Chondrocyte (in vitro differentiated cells): ENCODE measurements around the gene HBZ. TPM values are rescaled to one million over a fixed set of nuclear protein-coding genes. Genes with fewer than 3 reads are reported as not detected.
"Not testable (repeated sequence)": the region's sequence is repeated elsewhere in the genome, so short reads cannot be mapped to it uniquely, and the experiment has no call there.

Source experiments
- DNase-seq: peaks from one replicate; pipeline ENCODE4 v3.0.0; 2021; ENCODE audit warnings: mixed read lengths, low spot score
- H3K27ac Mint-ChIP-seq: one replicate; pipeline ENCODE4 v1.8.0; 2021; ENCODE audit warnings: mild to moderate bottlenecking, moderate library complexity, mixed read lengths; ENCODE audit not compliant: unreplicated experiment
- H3K27me3 Mint-ChIP-seq: 2 replicates; pipeline ENCODE4 v1.8.0; 2021; ENCODE audit warnings: low read depth, mixed read lengths
- H3K36me3 Mint-ChIP-seq: 2 replicates; pipeline ENCODE4 v1.8.0; 2021; ENCODE audit warnings: low read depth, mixed read lengths
- H3K4me1 Mint-ChIP-seq: 2 replicates; pipeline ENCODE4 v1.8.0; 2021; ENCODE audit warnings: low read depth, mild to moderate bottlenecking, mixed read lengths
- H3K4me3 Mint-ChIP-seq: one replicate; pipeline ENCODE4 v1.8.0; 2021; ENCODE audit warnings: mild to moderate bottlenecking, moderate library complexity, mixed read lengths; ENCODE audit not compliant: unreplicated experiment
- H3K9me3 Mint-ChIP-seq: 2 replicates; pipeline ENCODE4 v1.8.0; 2021; ENCODE audit warnings: low read depth, mixed read lengths
- total RNA-seq: library from RNA; stranded (reverse); gene quantifications from 3 replicates; pipeline ENCODE4 v1.2.1, GENCODE V29; 2021
- TF ChIP-seq, protein P1 (sequence below): fragments of 200-600 bp; sonication (generic); IDR thresholded peaks from 2 replicates; pipeline ENCODE4 v1.5.0; 2021; ENCODE audit warnings: antibody characterized with exemption, mild to moderate bottlenecking, moderate library complexity

HBZ gene
- total RNA-seq, 1 donor from 2014 or later = not detected

DNA sequence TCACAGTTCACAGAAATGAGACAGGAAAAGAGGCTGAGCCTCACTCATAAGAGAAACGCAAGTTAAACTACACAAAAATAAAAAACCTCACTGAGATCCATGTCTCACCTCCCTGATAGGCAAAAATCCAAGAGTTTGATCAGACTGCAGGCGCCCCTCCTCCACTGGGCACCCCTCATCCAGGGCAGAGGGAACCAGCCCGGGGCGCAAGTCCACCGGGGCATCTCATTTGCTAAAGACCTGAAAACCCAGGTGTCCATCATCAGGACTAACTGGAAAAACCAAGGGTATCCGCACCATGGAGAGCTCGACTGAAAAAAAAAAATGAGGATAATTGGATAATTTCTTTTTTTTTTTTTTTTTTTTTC is 2.6 kb downstream of the HBZ start:
- Mint-ChIP-seq H3K4me1 (peaks cover 6% of the 10 kb centered on the region), H3K27me3 (peaks cover 21% of the 10 kb centered on the region), H3K9me3 (no peaks in the 10 kb centered on the region), H3K27ac (no peak overlapping the region), H3K36me3 (peaks cover 1% of the 10 kb centered on the region), H3K4me3 (peak overlapping the region; percentile 63)
- TF ChIP-seq, protein P1, sequence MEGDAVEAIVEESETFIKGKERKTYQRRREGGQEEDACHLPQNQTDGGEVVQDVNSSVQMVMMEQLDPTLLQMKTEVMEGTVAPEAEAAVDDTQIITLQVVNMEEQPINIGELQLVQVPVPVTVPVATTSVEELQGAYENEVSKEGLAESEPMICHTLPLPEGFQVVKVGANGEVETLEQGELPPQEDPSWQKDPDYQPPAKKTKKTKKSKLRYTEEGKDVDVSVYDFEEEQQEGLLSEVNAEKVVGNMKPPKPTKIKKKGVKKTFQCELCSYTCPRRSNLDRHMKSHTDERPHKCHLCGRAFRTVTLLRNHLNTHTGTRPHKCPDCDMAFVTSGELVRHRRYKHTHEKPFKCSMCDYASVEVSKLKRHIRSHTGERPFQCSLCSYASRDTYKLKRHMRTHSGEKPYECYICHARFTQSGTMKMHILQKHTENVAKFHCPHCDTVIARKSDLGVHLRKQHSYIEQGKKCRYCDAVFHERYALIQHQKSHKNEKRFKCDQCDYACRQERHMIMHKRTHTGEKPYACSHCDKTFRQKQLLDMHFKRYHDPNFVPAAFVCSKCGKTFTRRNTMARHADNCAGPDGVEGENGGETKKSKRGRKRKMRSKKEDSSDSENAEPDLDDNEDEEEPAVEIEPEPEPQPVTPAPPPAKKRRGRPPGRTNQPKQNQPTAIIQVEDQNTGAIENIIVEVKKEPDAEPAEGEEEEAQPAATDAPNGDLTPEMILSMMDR = no peak
- DNase-seq = no peak

DNA sequence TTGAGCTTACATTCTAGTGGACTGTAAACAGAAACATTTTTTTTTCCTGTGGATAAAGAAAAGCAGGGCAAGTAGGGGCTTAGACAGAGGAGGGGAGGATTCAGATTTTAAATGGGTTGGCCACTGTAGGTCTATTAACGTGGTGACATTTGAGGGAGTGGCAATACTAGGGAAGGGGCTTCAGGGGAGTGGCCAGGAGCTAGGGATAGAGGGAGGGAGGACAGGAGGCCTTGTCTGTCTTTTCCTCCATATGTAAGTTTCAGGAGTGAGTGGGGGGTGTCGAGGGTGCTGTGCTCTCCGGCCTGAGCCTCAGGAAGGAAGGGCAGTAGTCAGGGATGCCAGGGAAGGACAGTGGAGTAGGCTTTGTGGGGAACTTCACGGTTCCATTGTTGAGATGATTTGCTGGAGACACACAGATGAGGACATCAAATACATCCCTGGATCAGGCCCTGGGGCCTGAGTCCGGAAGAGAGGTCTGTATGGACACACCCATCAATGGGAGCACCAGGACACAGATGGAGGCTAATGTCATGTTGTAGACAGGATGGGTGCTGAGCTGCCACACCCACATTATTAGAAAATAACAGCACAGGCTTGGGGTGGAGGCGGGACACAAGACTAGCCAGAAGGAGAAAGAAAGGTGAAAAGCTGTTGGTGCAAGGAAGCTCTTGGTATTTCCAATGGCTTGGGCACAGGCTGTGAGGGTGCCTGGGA is 6.8 kb downstream of the HBZ start:
- no peak overlapping the region for H3K4me3 Mint-ChIP-seq
- H3K4me1 Mint-ChIP-seq = peaks cover 6% of the 10 kb centered on the region
- H3K36me3 Mint-ChIP-seq = peaks cover 1% of the 10 kb centered on the region
- no peak overlapping the region for H3K27ac Mint-ChIP-seq
- TF ChIP-seq, protein P1 = no peak
- peaks cover 27% of the 10 kb centered on the region for H3K27me3 Mint-ChIP-seq
- DNase-seq = peak; percentile 54
- H3K9me3 Mint-ChIP-seq = no peaks in the 10 kb centered on the region

DNA sequence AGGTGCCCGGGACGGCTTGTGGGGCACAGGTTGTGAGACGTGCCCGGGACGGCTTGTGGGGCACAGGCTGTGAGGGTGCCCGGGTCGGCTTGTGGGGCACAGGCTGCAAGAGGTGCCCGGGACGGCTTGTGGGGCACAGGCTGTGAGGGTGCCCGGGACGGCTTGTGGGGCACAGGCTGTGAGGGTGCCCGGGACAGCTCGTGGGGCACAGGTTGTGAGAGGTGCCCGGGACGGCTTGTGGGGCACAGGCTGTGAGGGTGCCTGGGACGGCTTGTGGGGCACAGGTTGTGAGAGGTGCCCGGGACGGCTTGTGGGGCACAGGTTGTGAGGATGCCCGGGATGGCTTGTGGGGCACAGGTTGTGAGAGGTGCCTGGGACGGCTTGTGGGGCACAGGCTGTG is 7.8 kb downstream of the HBZ start:
- H3K36me3 Mint-ChIP-seq, DNase-seq, H3K27ac Mint-ChIP-seq, H3K9me3 Mint-ChIP-seq, H3K4me1 Mint-ChIP-seq, H3K4me3 Mint-ChIP-seq: not testable (repeated sequence)
- H3K27me3 Mint-ChIP-seq = peaks cover 24% of the 10 kb centered on the region

DNA sequence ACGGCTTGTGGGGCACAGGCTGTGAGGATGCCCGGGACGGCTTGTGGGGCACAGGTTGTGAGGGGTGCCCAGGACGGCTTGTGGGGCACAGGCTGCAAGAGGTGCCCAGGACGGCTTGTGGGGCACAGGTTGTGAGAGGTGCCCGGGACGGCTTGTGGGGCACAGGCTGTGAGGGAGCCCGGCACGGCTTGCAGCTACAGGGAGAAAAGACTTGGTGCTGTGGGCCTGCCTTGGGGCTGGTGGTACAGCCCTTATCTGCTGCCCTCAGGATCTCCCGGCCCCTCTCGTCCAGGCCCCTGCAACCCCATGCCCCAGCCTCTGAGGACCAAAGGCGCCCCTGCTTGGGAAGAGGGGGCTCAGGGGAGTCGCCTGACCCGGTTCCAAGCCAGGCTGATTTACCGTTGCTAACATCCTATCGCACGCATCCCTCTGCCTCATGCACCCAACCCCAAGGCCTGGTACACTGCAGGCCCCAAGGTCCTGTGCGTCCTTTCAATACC is 8.3 kb downstream of the HBZ start:
- DNase-seq = no peak
- H3K36me3 Mint-ChIP-seq = peaks cover 1% of the 10 kb centered on the region
- H3K4me3 Mint-ChIP-seq = no peak overlapping the region
- TF ChIP-seq, protein P1 = no peak
- H3K9me3 Mint-ChIP-seq = no peaks in the 10 kb centered on the region
- peaks cover 6% of the 10 kb centered on the region for H3K4me1 Mint-ChIP-seq
- no peak overlapping the region for H3K27ac Mint-ChIP-seq
- H3K27me3 Mint-ChIP-seq = peaks cover 26% of the 10 kb centered on the region

DNA sequence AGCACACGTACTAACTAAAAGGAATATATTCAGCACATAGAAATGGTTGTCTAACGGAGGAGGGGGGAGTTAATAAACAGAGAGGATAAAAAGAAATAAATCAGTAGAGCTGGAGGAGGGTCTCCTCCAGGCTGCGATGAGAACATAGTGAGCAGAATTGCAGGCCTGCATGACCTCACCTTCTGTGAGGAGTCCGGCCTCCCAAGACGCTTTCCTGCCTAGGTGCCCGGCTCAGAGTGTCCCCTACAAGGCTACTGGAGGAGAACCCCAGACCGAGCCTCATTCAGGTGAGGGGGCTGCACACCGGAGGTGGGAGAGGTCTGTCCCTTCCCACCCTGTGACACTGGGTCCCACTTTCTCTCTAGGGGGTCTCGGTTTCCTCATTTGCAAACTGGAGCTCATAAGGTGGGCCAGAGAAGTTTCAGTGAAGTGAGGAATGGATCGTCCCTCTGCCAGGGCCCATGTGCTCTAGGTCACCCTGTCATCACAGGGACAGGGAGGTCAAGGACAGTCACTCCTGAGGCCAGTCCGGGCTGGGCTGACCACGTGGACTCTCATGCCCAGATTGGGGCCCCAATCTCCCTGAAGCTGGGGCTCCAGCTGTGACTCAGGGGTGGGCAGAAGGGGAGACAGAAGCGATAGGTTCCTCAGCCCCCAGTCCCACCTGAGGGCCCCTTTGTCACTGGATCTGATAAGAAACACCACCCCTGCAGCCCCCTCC is 10.0 kb downstream of the HBZ start:
- TF ChIP-seq, protein P1 = no peak
- peaks cover 33% of the 10 kb centered on the region for H3K27me3 Mint-ChIP-seq
- no peak overlapping the region for H3K27ac Mint-ChIP-seq
- peaks cover 6% of the 10 kb centered on the region for H3K4me1 Mint-ChIP-seq
- peaks cover 1% of the 10 kb centered on the region for H3K36me3 Mint-ChIP-seq
- no peaks in the 10 kb centered on the region for H3K9me3 Mint-ChIP-seq
- no peak for DNase-seq
- H3K4me3 Mint-ChIP-seq = no peak overlapping the region

DNA sequence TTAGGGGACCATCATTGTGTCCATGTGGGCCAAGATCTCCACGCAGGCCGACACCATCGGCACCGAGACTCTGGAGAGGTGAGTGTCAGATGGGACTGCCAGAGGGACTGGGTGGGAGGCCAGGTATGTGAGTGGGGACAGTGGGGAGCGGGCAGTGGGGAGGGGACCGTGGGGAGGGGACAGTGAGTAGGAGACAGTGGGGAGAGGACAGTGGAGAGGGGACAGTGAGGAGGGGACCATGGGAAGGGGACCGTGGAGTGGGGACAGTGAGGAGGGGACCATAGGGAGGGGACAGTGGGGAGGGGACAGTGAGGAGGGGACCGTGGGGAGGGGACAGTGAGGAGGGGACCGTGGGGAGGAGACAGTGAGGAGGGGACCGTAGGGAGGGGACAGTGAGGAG is 10.7 kb downstream of the HBZ start:
- not testable (repeated sequence) for H3K36me3 Mint-ChIP-seq, H3K4me3 Mint-ChIP-seq, H3K9me3 Mint-ChIP-seq, H3K27ac Mint-ChIP-seq, H3K4me1 Mint-ChIP-seq, DNase-seq
- peaks cover 31% of the 10 kb centered on the region for H3K27me3 Mint-ChIP-seq

DNA sequence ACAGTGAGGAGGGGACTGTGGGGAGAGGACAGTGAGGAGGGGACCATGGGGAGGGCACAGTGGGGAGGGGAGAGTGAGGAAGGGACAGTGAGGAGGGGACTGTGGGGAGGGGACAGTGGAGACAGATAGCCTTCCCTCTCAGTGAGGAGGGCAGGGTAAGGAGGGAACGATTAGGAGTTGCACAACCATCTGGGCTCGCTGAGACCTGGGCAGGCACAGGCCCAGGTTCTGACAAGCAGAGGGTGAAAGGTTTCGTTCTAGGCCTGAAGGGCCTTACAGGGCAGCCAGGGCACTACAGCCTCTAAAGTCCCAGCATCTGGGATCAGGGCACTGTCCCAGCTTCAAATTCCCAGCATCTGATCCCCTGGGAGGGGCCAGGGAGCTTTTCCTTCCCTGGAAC is 11.3 kb downstream of the HBZ start:
- not testable (repeated sequence) for H3K4me3 Mint-ChIP-seq, DNase-seq, H3K27ac Mint-ChIP-seq, H3K36me3 Mint-ChIP-seq, H3K9me3 Mint-ChIP-seq, H3K4me1 Mint-ChIP-seq
- H3K27me3 Mint-ChIP-seq = peaks cover 33% of the 10 kb centered on the region

DNA sequence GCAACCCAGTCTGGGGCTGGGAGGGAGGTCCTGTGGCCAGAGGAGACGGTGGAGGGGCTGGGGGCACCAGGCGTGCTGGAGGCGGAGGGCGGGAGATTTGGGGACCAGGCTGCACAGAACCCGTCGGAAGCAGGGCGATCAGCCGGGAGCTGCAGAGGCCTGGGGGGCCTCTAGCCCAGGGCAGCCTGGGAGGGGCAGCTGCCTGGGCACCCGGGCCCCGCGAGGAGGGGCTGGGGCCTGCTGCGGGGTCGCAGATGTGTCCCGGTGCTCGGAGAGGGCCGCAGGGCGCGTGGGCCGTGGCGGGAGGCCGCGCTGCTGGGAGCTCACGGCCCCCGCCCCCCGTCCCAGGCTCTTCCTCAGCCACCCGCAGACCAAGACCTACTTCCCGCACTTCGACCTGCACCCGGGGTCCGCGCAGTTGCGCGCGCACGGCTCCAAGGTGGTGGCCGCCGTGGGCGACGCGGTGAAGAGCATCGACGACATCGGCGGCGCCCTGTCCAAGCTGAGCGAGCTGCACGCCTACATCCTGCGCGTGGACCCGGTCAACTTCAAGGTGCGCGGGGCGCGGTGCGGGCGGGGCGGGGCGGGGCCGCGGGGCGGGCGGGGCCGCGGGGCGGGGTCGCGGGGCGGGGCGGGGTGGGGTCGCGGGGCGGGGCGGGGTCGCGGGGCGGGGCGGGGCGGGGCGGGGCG is 11.8 kb downstream of the HBZ start:
- not testable (repeated sequence) for H3K27ac Mint-ChIP-seq, H3K4me3 Mint-ChIP-seq, DNase-seq, H3K4me1 Mint-ChIP-seq, H3K9me3 Mint-ChIP-seq, H3K36me3 Mint-ChIP-seq
- peaks cover 32% of the 10 kb centered on the region for H3K27me3 Mint-ChIP-seq
